IPS-NIHi11 (cell line): ENCODE results near the gene MYO1G.

Experiments
- DNase-seq: peaks from one replicate; pipeline ENCODE4 v3.0.0; 2012; ENCODE audit warnings: mixed read lengths, low spot score

Gene MYO1G

GRCh38 chr7:44980393-44981034 is 1.7 kb upstream of the MYO1G start:
- no peak for DNase-seq

GRCh38 chr7:44979481-44980392 is 922 bp upstream of the MYO1G start:
- DNase-seq = no peak

- DNase-seq = no peak
Observed at GRCh38 chr7:44977959-44978335, 868 bp downstream of the MYO1G start.

- DNase-seq = no peak
Observed at GRCh38 chr7:44977304-44977958, 1.4 kb downstream of the MYO1G start.

GRCh38 chr7:44976746-44977196 is 2.0 kb downstream of the MYO1G start:
- DNase-seq = no peak

- no peak for DNase-seq
Observed at GRCh38 chr7:44976040-44976745, 2.6 kb downstream of the MYO1G start.

GRCh38 chr7:44975331-44976039 is 3.3 kb downstream of the MYO1G start:
- no peak for DNase-seq

GRCh38 chr7:44974549-44974948 is 4.3 kb downstream of the MYO1G start:
- DNase-seq = no peak

- no peak for DNase-seq
Observed at GRCh38 chr7:44973610-44974401, 5.0 kb downstream of the MYO1G start.

- DNase-seq = no peak
Observed at GRCh38 chr7:44972562-44972961, 6.3 kb downstream of the MYO1G start.

- no peak for DNase-seq
Observed at GRCh38 chr7:44971902-44972441, 6.8 kb downstream of the MYO1G start.

GRCh38 chr7:44971188-44971901 is 7.5 kb downstream of the MYO1G start:
- no peak for DNase-seq

- no peak for DNase-seq
Observed at GRCh38 chr7:44970523-44971051, 8.2 kb downstream of the MYO1G start.

GRCh38 chr7:44969701-44970522 is 8.9 kb downstream of the MYO1G start:
- DNase-seq = no peak

- DNase-seq = no peak
Observed at GRCh38 chr7:44969049-44969700, 9.6 kb downstream of the MYO1G start.

- peak; percentile 73 for DNase-seq
Observed at GRCh38 chr7:44967571-44968446, 11.0 kb downstream of the MYO1G start.
